GM21515 (cell line): Measurements from ENCODE around the gene SIDT1.

ENCODE experiments used
- ATAC-seq: cut with Tn5 transposase; IDR thresholded peaks from one replicate; pipeline ENCODE4 v1.9.1; 2021; ENCODE audit not compliant: unreplicated experiment

Gene SIDT1

DNA sequence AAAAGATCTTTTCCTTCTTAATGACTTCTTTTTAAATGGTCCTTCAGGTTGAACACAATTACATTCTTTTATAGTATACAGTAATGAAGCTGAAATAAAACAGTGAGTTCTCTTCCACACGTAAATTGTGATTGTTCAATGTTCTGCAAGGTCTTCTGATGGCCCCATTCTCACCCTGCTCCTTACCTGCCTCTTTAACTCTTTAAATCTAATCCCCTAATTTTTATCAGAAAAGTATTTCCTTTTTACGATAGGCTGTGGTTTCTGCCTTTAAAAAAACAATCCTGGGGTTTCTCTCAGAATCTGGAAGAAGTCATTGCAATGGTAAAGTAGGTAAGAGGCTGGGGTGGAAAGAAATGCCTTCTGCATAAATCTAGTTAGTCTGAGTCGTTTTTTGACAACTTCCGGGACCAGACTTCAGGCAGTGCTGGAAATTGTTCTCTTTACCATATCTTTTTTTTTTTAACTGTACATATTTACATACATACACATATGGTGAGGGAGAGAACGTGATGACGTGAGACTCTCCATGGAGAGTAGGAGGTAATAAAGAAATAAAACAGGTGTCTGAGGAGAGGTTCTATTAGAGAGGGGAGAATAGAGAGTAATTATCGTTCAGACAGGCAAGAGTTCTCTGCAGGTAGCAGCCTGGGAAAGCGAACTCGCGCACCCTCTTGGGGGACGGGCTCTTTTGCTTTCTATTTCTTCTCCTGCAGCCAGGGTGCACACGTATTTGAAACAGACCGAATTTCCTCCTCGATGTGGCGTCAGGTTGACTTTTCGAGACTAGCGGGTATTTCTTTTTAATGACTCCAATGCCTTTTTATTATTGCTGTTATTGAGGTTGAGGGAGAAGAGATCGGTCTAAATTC, at the start of gene SIDT1:
Gene SIDT1, plus strand, starts transcription at position 730 of the 872 bp plus-strand sequence. CDS start 467 bp downstream, outside the sequence.
- peak; percentile 75 for ATAC-seq

DNA sequence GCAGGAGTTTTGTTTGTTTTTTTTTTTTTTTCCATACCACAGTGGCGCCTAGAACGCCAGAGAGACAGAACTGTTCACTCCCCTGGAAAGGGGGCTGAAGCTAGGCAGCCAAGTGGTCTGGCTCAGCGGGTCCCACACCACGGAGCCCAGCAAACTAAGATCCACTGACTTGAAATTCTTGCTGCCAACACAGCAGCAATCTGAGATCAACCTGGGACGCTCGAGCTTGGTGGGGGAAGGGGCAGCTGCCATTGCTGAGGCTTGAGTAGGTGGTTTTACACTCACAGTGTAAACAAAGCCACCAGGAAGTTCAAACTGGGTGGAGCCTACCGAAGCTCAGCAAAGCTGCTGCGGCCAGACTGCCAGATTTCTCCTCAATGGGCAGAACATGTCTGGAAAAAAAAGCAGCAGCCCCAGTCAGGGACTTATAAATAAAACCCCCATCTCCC, 47.2 kb upstream of the SIDT1 start:
- ATAC-seq, result no peak

GRCh38 chr3:113495035-113495434, 37.3 kb upstream of the SIDT1 start:
- no peak for ATAC-seq

- no peak for ATAC-seq
These were observed 35.4 kb upstream of the SIDT1 start for GRCh38 chr3:113496924-113497323.

- no peak for ATAC-seq
These were observed 33.9 kb upstream of the SIDT1 start for GRCh38 chr3:113498221-113499005.

DNA sequence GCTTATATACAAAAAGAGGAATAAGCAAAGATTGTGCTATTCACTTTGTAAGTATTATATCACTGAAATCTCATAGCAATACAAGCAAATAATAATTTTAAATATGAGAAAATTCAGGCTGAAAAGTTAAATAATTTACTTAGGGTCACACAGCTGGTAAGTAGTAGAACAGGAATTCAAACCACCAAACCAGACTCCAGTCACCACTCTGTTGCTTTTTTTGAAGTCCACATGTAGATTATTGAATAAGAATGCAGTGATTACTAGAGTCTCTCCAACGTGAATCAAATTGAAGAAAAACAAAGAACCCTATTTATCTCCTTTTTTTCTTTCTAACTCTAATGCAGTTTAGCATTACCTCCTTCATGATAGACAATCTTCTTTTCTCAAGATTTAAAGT, 33.3 kb upstream of the SIDT1 start:
- no peak for ATAC-seq

DNA sequence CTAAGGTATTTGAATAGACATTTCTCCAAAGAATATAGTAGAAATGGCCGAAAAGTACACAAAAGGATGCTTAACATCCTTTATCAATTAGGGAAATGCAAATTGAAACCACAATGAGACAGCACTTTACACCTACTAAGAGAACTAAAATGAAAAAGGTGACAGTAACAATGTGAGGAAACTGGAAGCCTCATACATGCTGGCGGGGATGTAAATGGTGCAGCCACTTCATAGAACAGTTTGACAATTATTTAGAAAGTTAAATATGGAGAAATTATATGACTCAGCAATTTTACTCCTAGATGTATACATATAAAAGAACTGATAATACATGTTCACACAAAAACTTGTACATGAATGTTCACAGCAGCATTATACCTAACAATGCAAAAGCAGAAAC, 30.8 kb upstream of the SIDT1 start:
- no peak for ATAC-seq

DNA sequence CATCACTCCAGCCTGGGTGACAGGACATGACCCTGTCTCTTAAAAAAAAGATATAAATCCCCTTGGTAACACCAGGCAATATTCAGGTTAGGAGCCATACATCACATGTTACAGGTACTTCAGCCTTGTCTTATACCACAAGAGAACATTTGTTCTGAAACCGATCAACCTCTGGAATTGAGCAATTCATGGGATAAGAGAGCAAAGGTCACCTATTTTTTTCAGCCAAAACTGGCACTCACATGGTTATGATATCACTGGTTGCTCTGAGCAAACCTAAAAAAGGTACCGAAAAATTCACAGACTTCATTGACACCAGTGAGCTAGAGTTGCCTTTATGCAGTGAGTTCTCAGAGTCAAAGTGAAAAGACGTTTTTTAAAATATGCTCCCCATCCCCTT, 26.5 kb upstream of the SIDT1 start:
- ATAC-seq, result no peak

GRCh38 chr3:113507501-113508067, 24.8 kb upstream of the SIDT1 start:
- no peak for ATAC-seq

GRCh38 chr3:113508966-113509365, 23.4 kb upstream of the SIDT1 start:
- no peak for ATAC-seq

- peak; percentile 1 for ATAC-seq
These were observed 18.0 kb upstream of the SIDT1 start for GRCh38 chr3:113514265-113514769.

GRCh38 chr3:113516115-113516505, 16.2 kb upstream of the SIDT1 start:
- ATAC-seq, result no peak

- ATAC-seq, result no peak
These were observed 10.4 kb upstream of the SIDT1 start for GRCh38 chr3:113521981-113522380.

- no peak for ATAC-seq
These were observed 9.1 kb upstream of the SIDT1 start for GRCh38 chr3:113523241-113523640.

DNA sequence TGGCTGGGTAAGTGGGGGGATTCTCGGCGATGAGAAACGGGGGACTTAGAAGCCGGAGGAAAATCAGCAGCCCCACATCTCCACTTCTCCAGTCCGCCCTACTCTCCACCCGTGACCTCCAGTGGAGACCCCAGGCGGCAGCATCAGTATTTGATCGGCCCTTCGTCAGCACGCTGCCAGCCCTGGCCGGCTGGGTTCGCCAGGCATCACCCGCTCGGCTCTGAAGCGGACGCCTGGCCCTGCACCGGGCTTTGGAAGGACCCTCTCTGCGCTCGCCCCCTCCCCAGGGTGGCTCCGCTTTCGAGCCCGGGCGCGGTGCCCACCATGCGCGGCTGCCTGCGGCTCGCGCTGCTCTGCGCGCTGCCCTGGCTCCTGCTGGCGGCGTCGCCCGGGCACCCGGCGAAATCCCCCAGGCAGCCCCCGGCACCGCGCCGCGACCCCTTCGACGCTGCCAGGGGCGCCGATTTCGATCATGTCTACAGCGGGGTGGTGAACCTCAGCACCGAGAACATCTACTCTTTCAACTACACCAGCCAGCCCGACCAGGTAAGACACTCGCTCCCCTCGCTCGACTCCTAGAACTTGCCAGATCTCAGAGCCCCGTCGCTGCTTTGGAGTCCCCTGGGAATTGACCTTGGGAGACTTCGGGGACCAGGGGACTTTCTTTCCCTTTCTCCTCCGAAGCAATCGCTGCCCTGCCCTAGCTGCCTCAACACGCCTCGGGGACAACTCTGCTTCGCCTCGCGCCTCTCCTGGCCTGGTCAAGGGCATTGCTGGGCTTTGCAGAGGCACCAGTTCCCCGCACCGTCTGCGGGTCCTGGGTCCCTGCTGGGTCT, 561 bp downstream of the SIDT1 start:
- ATAC-seq, result peak; percentile 43

DNA sequence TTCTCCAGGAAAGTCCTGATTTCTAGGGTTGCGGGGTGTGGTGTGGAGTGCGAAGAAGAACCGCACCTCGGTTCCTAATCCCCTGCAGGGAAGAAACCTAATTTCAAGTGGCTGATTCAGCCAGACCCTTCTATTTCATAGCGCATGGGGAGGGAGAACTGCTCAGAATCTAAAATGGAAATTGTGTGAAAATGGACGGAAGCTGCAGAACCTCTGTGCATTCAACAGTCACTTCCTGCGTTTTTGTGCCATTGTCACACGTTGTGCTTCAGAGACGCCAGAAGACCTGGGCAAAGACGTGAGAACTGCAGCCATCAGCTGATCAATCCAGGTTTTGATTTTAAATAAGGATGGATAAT, 1.2 kb downstream of the SIDT1 start:
- ATAC-seq, result peak; percentile 34

DNA sequence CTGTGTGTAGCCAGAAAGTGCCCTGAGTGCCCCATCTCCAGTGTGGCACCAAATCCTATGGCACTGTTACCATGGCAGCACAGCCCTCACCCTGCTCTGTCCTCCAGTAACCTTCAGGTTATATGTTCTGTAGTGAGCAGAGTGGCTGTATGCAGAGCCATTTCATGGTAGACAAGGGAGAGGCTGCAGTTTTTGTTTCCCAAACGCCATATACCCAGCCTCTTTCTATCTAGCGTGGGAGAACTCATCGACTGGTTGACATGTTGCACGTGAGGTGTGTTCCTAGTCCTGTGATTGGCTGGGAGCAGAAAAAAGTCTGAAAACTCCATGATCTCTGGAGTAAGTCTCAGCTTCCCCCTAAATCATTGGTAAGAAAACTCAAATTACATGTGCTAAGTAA, 2.0 kb downstream of the SIDT1 start:
- no peak for ATAC-seq

- ATAC-seq, result no peak
These were observed 3.5 kb downstream of the SIDT1 start for GRCh38 chr3:113535898-113536297.

- no peak for ATAC-seq
These were observed 4.3 kb downstream of the SIDT1 start for GRCh38 chr3:113536627-113537101.

GRCh38 chr3:113537155-113537554, 4.8 kb downstream of the SIDT1 start:
- no peak for ATAC-seq

GRCh38 chr3:113541519-113541918, 9.2 kb downstream of the SIDT1 start:
- ATAC-seq, result no peak
